Lower lobe of right lung (tissue), 2 donors: ENCODE measurements around the gene ASCL1. TPM values are rescaled to one million over a fixed set of nuclear protein-coding genes. Genes with fewer than 3 reads are reported as not detected.

Experiments
- ATAC-seq, 2 donors: fragments of 200-7000 bp; cut with Tn5 transposase; one replicate each; pipeline ENCODE4 v1.9.1; 2020 to 2022; ENCODE audit warnings: mild to moderate bottlenecking in 2 of 2, moderate library complexity in 2 of 2
- DNase-seq: peaks from one replicate; pipeline ENCODE4 v3.0.0-alpha.2; 2020
- H3K27ac ChIP-seq: fragments of 200-600 bp; one replicate; pipeline ENCODE4 v1.8.0; 2022
- H3K27me3 ChIP-seq: fragments of 200-600 bp; one replicate; pipeline ENCODE4 v1.8.0; 2022; ENCODE audit warnings: low read depth
- H3K36me3 ChIP-seq: fragments of 200-600 bp; one replicate; pipeline ENCODE4 v1.8.0; 2022; ENCODE audit warnings: mild to moderate bottlenecking
- H3K4me1 ChIP-seq: fragments of 200-600 bp; one replicate; pipeline ENCODE4 v1.8.0; 2022
- H3K4me3 ChIP-seq: fragments of 200-600 bp; one replicate; pipeline ENCODE4 v1.8.0; 2022; ENCODE audit warnings: mild to moderate bottlenecking
- H3K9me3 ChIP-seq: fragments of 200-600 bp; one replicate; pipeline ENCODE4 v1.8.0; 2022
- intact Hi-C: fragments of 100-400 bp; cut with DNase I; formaldehyde crosslinking; loops from one replicate; pipeline ENCODE4 v1.11.0; 2022
- total RNA-seq: library from RNA; stranded (reverse); fragmentation: NEBNext Ultra II Directional; extraction: Animal tissue kit (Norgen Biotek cat#: 25700); gene quantifications from one replicate; pipeline ENCODE4 v1.2.1, GENCODE V29; 2021
- TF ChIP-seq, protein P1 (sequence below): fragments of 200-600 bp; IDR thresholded peaks from one replicate; pipeline ENCODE4 v1.8.0; 2022; ENCODE audit warnings: antibody characterized with exemption, mild to moderate bottlenecking
- donor health status: DM: no; HTN: yes; CAD: no; lungs with severe emphysema.

The ASCL1 gene
- total RNA-seq, 1 donor from 2014 or later, result 0.15 TPM

DNA sequence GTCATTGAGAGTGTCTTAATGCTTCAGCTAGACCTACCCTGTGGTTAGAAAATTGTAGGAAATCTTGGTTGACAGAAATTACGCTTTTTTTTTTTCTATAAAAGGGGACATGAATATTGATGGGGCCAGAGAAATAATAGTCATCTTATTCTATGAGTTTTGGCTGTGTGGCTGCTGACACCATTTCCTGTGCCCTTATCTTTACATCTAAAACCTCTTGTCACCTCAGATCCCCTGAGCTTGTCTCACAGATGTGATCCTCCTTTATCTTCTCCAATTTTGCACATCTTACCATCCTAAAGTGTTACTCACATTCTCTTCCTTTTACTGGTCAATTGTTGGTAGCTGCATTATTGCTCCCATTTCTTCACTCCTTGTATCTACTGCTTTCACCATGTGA, 36.1 kb downstream of the ASCL1 start:
- Histone ChIP-seq H3K4me3 (no peak overlapping the region), H3K36me3 (no peaks in the 10 kb centered on the region), H3K27me3 (no peaks in the 10 kb centered on the region), H3K4me1 (no peaks in the 10 kb centered on the region), H3K9me3 (no peaks in the 10 kb centered on the region), H3K27ac (no peak overlapping the region)
- intact Hi-C loops, result no loop called here
- DNase-seq (no peak), ATAC-seq (no peak)
- TF ChIP-seq, protein P1, sequence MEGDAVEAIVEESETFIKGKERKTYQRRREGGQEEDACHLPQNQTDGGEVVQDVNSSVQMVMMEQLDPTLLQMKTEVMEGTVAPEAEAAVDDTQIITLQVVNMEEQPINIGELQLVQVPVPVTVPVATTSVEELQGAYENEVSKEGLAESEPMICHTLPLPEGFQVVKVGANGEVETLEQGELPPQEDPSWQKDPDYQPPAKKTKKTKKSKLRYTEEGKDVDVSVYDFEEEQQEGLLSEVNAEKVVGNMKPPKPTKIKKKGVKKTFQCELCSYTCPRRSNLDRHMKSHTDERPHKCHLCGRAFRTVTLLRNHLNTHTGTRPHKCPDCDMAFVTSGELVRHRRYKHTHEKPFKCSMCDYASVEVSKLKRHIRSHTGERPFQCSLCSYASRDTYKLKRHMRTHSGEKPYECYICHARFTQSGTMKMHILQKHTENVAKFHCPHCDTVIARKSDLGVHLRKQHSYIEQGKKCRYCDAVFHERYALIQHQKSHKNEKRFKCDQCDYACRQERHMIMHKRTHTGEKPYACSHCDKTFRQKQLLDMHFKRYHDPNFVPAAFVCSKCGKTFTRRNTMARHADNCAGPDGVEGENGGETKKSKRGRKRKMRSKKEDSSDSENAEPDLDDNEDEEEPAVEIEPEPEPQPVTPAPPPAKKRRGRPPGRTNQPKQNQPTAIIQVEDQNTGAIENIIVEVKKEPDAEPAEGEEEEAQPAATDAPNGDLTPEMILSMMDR, result no peak

DNA sequence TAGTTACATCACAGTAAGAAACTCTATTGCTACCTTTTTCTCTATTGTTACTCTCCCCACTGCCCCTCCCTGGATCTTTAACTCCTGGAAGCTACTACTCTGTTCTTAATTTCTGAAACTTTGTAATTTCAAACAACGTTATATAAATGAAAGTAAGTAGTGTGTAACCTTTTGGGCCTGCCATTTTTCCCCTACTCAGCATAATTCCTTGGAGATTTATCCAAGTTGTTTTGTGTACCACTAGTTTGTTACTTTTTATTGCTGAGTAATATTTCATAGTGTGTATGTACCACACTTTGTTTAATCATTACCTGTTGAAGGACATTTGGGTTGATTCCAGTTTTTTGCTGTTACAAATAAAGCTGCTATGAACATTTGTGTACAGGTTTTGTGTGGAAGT, 37.9 kb downstream of the ASCL1 start:
- H3K36me3 ChIP-seq, result no peaks in the 10 kb centered on the region
- H3K27me3 ChIP-seq, result no peaks in the 10 kb centered on the region
- H3K9me3 ChIP-seq, result no peaks in the 10 kb centered on the region
- no peak for DNase-seq
- no peak for ATAC-seq
- TF ChIP-seq, protein P1, result no peak
- intact Hi-C loops, result no loop called here
- H3K27ac ChIP-seq, result no peak overlapping the region
- H3K4me1 ChIP-seq, result no peaks in the 10 kb centered on the region
- no peak overlapping the region for H3K4me3 ChIP-seq

Other genes starting within 250 kb of the ASCL1 start
- not detected for gene PAH, start 40.4 kb upstream of the ASCL1 start, total RNA-seq